MCF 10A (cell line): ENCODE data around the gene KDM2A. TPM values are rescaled to one million over a fixed set of nuclear protein-coding genes. Genes with fewer than 3 reads are reported as not detected.

ENCODE experiments used
- BruUV-seq: library from RNA; stranded (reverse); fragments of 400-500 nt; replicated peaks from 2 replicates; lab custom pipeline; 2021; lab: Mats Ljungman, UMichigan
- CTCF ChIA-PET: fragments of 300-600 bp; sonication (Branson Sonifier 250); formaldehyde crosslinking; extraction: SDS; loops from one replicate; lab custom pipeline; 2021; ENCODE audit warnings: antibody characterized with exemption, inconsistent platforms; lab: Yijun Ruan, JAX
- POLR2A ChIA-PET: fragments of 300-600, 350-650 bp; sonication (Branson Sonifier 250); formaldehyde crosslinking; extraction: SDS; loops from one replicate; lab custom pipeline; 2020; ENCODE audit warnings: antibody characterized with exemption, inconsistent platforms; lab: Yijun Ruan, JAX
- DNase-seq: peaks from one replicate; pipeline ENCODE4 v3.0.0-alpha.2; 2018; ENCODE audit not compliant: unreplicated experiment
- H3K27ac Mint-ChIP-seq: one replicate; pipeline ENCODE4 v1.8.0; 2022; ENCODE audit warnings: mild to moderate bottlenecking, low read depth, mixed read lengths; ENCODE audit not compliant: unreplicated experiment
- H3K27me3 Mint-ChIP-seq: one replicate; pipeline ENCODE4 v1.8.0; 2022; ENCODE audit warnings: mixed read lengths; ENCODE audit not compliant: insufficient read depth, unreplicated experiment
- H3K36me3 Mint-ChIP-seq: one replicate; pipeline ENCODE4 v1.8.0; 2022; ENCODE audit warnings: mild to moderate bottlenecking, moderate library complexity, mixed read lengths; ENCODE audit not compliant: insufficient read depth, unreplicated experiment
- H3K4me1 Mint-ChIP-seq: one replicate; pipeline ENCODE4 v1.8.0; 2022; ENCODE audit warnings: mixed read lengths; ENCODE audit not compliant: insufficient read depth, unreplicated experiment
- H3K4me3 Mint-ChIP-seq: one replicate; pipeline ENCODE4 v1.8.0; 2022; ENCODE audit warnings: mild to moderate bottlenecking, moderate library complexity, mixed read lengths; ENCODE audit not compliant: unreplicated experiment
- H3K9me3 Mint-ChIP-seq: one replicate; pipeline ENCODE4 v1.8.0; 2022; ENCODE audit warnings: mixed read lengths; ENCODE audit not compliant: unreplicated experiment
- intact Hi-C: fragments of 100-400 bp; cut with micrococcal nuclease; formaldehyde crosslinking; loops from 2 replicates; pipeline ENCODE4 v1.14.1; 2022
- total RNA-seq: library from RNA; stranded (reverse); gene quantifications from 2 replicates; pipeline ENCODE4 v1.2.3, GENCODE V29; 2022
- TF ChIP-seq, protein P1 (sequence below): fragments of 200-600 bp; IDR thresholded peaks from one replicate; pipeline ENCODE4 v1.8.0; 2022; ENCODE audit warnings: antibody characterized with exemption, mild to moderate bottlenecking; ENCODE audit not compliant: unreplicated experiment

Gene KDM2A
- total RNA-seq, 1 experiment from 2014 or later: 63.8 TPM

DNA sequence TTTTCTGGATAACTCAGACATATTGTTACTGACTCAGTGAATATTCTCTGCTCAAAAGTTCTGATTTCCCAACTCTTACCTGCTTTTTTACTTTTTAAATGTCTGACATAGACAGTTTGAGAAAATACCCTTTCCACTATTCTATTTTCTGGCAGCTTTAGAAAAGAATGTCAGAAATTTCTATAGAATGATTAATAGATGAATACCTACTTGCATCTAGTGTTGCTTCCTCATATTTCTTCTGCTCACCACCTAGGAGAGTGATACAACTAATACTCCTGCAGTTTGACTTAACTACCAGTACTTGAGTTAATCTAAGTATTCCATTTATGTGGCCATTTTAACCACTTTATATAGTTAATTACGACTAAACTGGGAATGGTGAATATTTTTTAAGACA lies 55.2 kb downstream of the KDM2A start:
- Mint-ChIP-seq H3K27me3 (no peaks in the 10 kb centered on the region), H3K4me3 (no peak overlapping the region), H3K27ac (no peak overlapping the region), H3K9me3 (no peaks in the 10 kb centered on the region), H3K4me1 (peaks cover 5% of the 10 kb centered on the region), H3K36me3 (peaks cover 26% of the 10 kb centered on the region)
- TF ChIP-seq, protein P1, sequence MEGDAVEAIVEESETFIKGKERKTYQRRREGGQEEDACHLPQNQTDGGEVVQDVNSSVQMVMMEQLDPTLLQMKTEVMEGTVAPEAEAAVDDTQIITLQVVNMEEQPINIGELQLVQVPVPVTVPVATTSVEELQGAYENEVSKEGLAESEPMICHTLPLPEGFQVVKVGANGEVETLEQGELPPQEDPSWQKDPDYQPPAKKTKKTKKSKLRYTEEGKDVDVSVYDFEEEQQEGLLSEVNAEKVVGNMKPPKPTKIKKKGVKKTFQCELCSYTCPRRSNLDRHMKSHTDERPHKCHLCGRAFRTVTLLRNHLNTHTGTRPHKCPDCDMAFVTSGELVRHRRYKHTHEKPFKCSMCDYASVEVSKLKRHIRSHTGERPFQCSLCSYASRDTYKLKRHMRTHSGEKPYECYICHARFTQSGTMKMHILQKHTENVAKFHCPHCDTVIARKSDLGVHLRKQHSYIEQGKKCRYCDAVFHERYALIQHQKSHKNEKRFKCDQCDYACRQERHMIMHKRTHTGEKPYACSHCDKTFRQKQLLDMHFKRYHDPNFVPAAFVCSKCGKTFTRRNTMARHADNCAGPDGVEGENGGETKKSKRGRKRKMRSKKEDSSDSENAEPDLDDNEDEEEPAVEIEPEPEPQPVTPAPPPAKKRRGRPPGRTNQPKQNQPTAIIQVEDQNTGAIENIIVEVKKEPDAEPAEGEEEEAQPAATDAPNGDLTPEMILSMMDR: no peak
- ChIA-PET POLR2A (interaction anchor here (1.0 kb wide), 1 partner anchor 66 kb away, joined by 4 read pairs; no protein-coding TSS in a partner anchor), CTCF (no interaction called here)
- DNase-seq: no peak
- intact Hi-C loops: no loop called here
- BruUV-seq: no TSS peak

DNA sequence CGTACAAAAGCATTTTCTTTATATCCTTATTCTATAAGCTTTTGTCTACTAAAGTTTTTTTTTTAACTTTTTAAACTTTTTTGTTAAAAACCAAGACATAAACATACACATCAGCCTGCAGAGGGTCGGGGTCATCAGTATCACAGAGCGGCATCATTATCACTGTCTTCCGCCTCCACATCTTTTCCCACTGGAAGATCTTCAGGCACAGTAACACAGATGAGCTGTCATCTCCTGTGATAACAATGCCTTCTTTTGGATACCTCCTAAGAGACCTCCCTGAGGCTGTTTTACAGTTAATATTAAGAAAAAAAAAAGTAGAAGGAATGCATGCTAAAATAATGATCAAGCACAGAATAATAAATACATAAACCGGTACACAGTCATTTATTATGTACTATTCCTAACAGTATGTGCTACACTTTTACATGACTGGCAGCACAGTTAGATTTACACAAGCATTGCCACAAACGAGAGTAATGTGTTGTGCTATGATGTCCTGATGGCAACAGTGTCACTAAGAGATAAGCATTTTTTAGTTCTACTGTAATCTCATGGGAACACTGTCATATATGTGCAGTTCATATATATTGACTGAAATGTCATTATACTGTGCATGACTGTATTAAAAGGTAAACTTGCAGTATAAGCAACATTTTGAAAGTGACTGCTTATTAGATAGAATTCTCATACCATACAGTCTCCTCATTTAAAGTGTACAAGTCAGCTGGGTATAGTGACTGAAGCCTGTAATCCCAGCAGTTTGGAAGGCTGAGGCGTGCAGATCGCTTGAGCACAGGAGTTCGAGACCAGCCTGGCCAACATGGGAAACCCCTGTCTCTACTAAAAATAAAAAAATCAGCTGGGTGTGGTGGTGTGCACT lies 58.6 kb downstream of the KDM2A start:
- no peak for DNase-seq
- no peak overlapping the region for H3K4me3 Mint-ChIP-seq
- intact Hi-C loops: no loop called here
- ChIA-PET CTCF (interaction anchor here (0.6 to 1.0 kb wide), 2 partner anchors 12 to 19 kb away, joined by 3 read pairs; no protein-coding TSS in a partner anchor), POLR2A (interaction anchor here (0.7 kb wide), 1 partner anchor 19 kb away, joined by 3 read pairs; no protein-coding TSS in a partner anchor)
- BruUV-seq: no TSS peak
- H3K27me3 Mint-ChIP-seq: no peaks in the 10 kb centered on the region
- TF ChIP-seq, protein P1: no peak
- no peak overlapping the region for H3K27ac Mint-ChIP-seq
- no peaks in the 10 kb centered on the region for H3K4me1 Mint-ChIP-seq
- peaks cover 42% of the 10 kb centered on the region for H3K36me3 Mint-ChIP-seq
- no peaks in the 10 kb centered on the region for H3K9me3 Mint-ChIP-seq

DNA sequence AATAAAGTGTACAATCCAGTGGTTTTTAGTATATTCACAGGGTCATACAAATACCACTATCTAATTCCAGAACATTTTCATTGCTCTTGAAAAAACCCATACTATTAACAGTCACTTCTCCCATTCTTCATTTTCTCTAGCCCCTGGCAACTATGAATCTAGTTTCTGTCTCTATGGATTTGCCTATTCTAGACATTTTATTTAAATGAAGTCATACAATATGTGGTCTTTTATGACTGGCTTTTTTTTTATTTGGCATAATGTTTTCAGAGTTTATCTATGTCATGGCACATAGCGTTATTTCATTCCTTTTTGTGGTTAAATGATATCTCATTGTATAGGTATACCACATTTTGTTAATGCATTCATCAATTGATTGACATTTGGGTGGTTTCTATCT lies 59.4 kb downstream of the KDM2A start:
- Mint-ChIP-seq H3K27ac (no peak overlapping the region), H3K27me3 (no peaks in the 10 kb centered on the region), H3K4me3 (no peak overlapping the region), H3K36me3 (peaks cover 45% of the 10 kb centered on the region), H3K4me1 (no peaks in the 10 kb centered on the region), H3K9me3 (no peaks in the 10 kb centered on the region)
- no peak for DNase-seq
- ChIA-PET POLR2A (interaction anchor here (0.7 kb wide), 1 partner anchor 124 kb away, joined by 3 read pairs; no protein-coding TSS in a partner anchor), CTCF (no interaction called here)
- TF ChIP-seq, protein P1: no peak
- no TSS peak for BruUV-seq
- intact Hi-C loops: no loop called here

DNA sequence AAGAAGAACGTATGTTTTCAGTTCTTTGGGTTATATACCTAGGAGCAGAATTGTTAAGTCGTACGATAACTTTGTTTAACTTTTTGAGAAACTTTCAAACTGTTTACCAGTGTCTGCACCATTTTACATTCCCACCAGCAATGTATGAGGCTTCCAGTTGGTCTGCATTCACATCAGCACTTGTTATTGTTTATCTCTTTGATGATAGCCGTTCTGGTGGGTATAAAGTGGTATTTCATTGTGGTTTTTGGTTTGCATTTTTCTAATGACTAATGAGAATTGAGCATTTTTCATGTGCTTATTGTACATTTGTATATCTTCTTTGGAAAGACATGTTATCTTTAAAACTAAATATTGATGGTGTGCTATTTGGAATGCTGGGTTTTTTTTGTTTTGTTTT lies 59.8 kb downstream of the KDM2A start:
- no peak for DNase-seq
- intact Hi-C loops: no loop called here
- no peaks in the 10 kb centered on the region for H3K4me1 Mint-ChIP-seq
- POLR2A ChIA-PET: interaction anchor here (0.7 kb wide), 1 partner anchor 124 kb away, joined by 3 read pairs; no protein-coding TSS in a partner anchor
- H3K9me3 Mint-ChIP-seq: no peaks in the 10 kb centered on the region
- TF ChIP-seq, protein P1: no peak
- H3K4me3 Mint-ChIP-seq: no peak overlapping the region
- peaks cover 49% of the 10 kb centered on the region for H3K36me3 Mint-ChIP-seq
- no peak overlapping the region for H3K27ac Mint-ChIP-seq
- no TSS peak for BruUV-seq
- CTCF ChIA-PET: interaction anchor here (0.6 kb wide), 1 partner anchor 138 kb away, joined by 3 read pairs; no protein-coding TSS in a partner anchor
- no peaks in the 10 kb centered on the region for H3K27me3 Mint-ChIP-seq
